ENCODE measurements around the gene HOXA7.

DNA sequence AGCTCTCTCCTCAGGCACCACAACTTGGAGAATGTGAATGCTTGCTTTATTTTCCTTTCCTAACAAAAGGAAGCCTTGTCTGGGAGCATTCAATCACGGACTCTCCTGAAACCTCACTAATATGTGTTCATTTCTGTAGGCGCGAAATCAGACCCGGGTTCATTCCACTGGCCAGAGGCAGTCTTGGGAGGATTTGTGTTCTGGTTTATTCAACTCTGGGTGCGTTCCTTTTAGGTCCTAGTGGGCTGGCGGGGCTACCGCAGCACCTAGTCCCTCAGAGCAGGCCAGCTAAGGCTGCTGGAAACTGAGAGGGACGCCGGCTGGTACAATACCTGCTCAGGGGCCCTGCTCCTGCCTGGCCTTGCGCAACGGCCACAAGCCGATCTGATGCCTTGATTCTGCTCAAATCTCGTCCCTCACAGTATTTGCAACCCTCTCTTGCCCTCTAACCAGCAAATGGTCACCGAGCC, 33.4 kb downstream of the HOXA7 start:
- TF ChIP-seq EZH2 (IDR thresholded peaks at IDR 0.05; ENCODE audit: insufficient read depth, poor library complexity, severe bottlenecking): no peak
- no peak for TF ChIP-seq EZH2phosphoT487 (IDR thresholded peaks at IDR 0.05; ENCODE audit: insufficient read depth, low read depth)
